K562 (cell line): ENCODE data around the gene TMEM181. TPM values are rescaled to one million over a fixed set of nuclear protein-coding genes. Genes with fewer than 3 reads are reported as not detected.

Experiments used
- ATAC-seq: fragments of 200-7000 bp; cut with Tn5 transposase; 3 replicates; pipeline ENCODE4 v1.9.1; 2020; ENCODE audit warnings: moderate library complexity
- BruUV-seq: library from RNA; stranded (reverse); fragments of 400-500 nt; replicated peaks from 2 replicates; lab custom pipeline; 2021; lab: Mats Ljungman, UMichigan
- CTCF ChIA-PET: fragments of 300-600 bp; formaldehyde crosslinking; extraction: SDS; loops from one replicate; lab custom pipeline; 2021; ENCODE audit warnings: low intra/inter-chr PET ratio; lab: Yijun Ruan, JAX
- POLR2A ChIA-PET: fragments of 300-600, 350-650 bp; sonication (Branson Sonifier 250); formaldehyde crosslinking; extraction: SDS; loops from one replicate; lab custom pipeline; 2021; ENCODE audit warnings: antibody characterized with exemption, inconsistent platforms; lab: Yijun Ruan, JAX
- DNase-seq, 4 experiments: peaks; one replicate each; pipeline versions ENCODE4 v3.0.0 to v3.0.0-alpha.2; 2011 to 2018; ENCODE audit warnings: low spot score in 3 of 4, mixed read lengths in 3 of 4; ENCODE audit errors: extremely low read depth in 1 of 4
- FAIRE-seq: peaks from 2 replicates; lab custom pipeline; 2011; peaks lifted over from hg19 to GRCh38; lab: Jason Lieb, UNC
- H2AFZ ChIP-seq: 2 replicates; pipeline ENCODE4 v1.6.0; 2011; ENCODE audit warnings: low read depth, low read length, control low read depth, inconsistent platforms
- H3K27ac ChIP-seq: fragments of 200-600 bp; 3 replicates; pipeline ENCODE4 v1.8.0; 2011; ENCODE audit warnings: low read depth, mild to moderate bottlenecking, control low read depth, inconsistent platforms, low read length, moderate library complexity, mixed read lengths; ENCODE audit errors: extremely low read depth
- H3K27me3 ChIP-seq, 2 experiments: fragments of 300-600 bp in 1 of 2; 2 replicates in 1 of 2; 3 replicates in 1 of 2; pipeline versions ENCODE4 v1.6.0 to v1.8.0; 2011; ENCODE audit warnings: inconsistent platforms in 2 of 2, low read length in 2 of 2, mild to moderate bottlenecking in 1 of 2, mixed read lengths in 1 of 2, moderate library complexity in 1 of 2; ENCODE audit not compliant: control insufficient read depth in 2 of 2, insufficient read depth in 2 of 2
- H3K36me3 ChIP-seq: fragments of 300-600 bp; 3 replicates; pipeline ENCODE4 v1.8.0; 2011; ENCODE audit warnings: mild to moderate bottlenecking, low read length, inconsistent platforms; ENCODE audit not compliant: control insufficient read depth, insufficient read depth
- H3K4me1 ChIP-seq, 2 experiments: fragments of 200-600 bp in 1 of 2; replicated peaks in 1 of 2; 2 replicates in 1 of 2; 3 replicates in 1 of 2; pipeline versions ENCODE4 v1.5.1 to v1.8.0; 2011; ENCODE audit warnings: inconsistent platforms in 2 of 2, low read length in 2 of 2, mild to moderate bottlenecking in 1 of 2, mixed read lengths in 1 of 2, moderate library complexity in 1 of 2; ENCODE audit not compliant: control insufficient read depth in 2 of 2, insufficient read depth in 2 of 2
- H3K4me2 ChIP-seq: 2 replicates; pipeline ENCODE4 v1.6.1; 2011; ENCODE audit warnings: low read length, control low read depth, inconsistent platforms, mixed read lengths; ENCODE audit not compliant: insufficient read depth
- H3K4me3 ChIP-seq: fragments of 200-600 bp; sonication (generic), shearing (Covaris generic); 2 replicates; pipeline ENCODE4 v1.5.1; 2016; ENCODE audit warnings: control low read depth, inconsistent platforms
- H3K79me2 ChIP-seq: fragments of 200-600 bp; 3 replicates; pipeline ENCODE4 v1.8.0; 2011; ENCODE audit warnings: low read length, inconsistent platforms; ENCODE audit not compliant: control insufficient read depth, insufficient read depth
- H3K9ac ChIP-seq, 2 experiments: 2 replicates each; pipeline versions ENCODE4 v1.6.0 to v1.6.1; 2011; ENCODE audit warnings: low read depth in 2 of 2, low read length in 2 of 2, control low read depth in 1 of 2, inconsistent platforms in 1 of 2, mild to moderate bottlenecking in 1 of 2, mixed read lengths in 1 of 2; ENCODE audit not compliant: insufficient read depth in 1 of 2
- H3K9me1 ChIP-seq: one replicate; pipeline ENCODE4 v1.6.0; 2011; ENCODE audit warnings: inconsistent platforms, mild to moderate bottlenecking, low read length, moderate library complexity; ENCODE audit not compliant: control insufficient read depth, insufficient read depth
- H3K9me3 ChIP-seq: replicated peaks from 2 replicates; pipeline ENCODE4 v1.5.1; 2011; ENCODE audit warnings: low read depth, low read length, inconsistent platforms; ENCODE audit not compliant: control insufficient read depth, insufficient read depth
- H4K20me1 ChIP-seq: replicated peaks from 2 replicates; pipeline ENCODE4 v1.6.1; 2011; ENCODE audit warnings: low read length, inconsistent platforms, mixed read lengths; ENCODE audit not compliant: control insufficient read depth, insufficient read depth
- CEBPG ChIP-seq, 3 experiments: fragments of 200-800 bp in 1 of 3; sonication (Bioruptor generic) in 1 of 3; sonication (generic) in 1 of 3; formaldehyde crosslinking in 1 of 3; IDR thresholded peaks in 2 of 3; conservative IDR thresholded peaks in 1 of 3; 2 replicates each; pipeline versions ENCODE4 v1.6.1 to v1.8.0; 2016 to 2022; ENCODE audit warnings: missing compliant biosample characterization in 2 of 3, missing genetic modification characterization in 2 of 3, mild to moderate bottlenecking in 1 of 3, missing genetic modification reagents in 1 of 3
- GTF2F1 ChIP-seq: IDR thresholded peaks from 2 replicates; pipeline ENCODE4 v1.6.1; 2011; ENCODE audit warnings: low read depth, low read length, improper control_type of control experiment
- KLF10 ChIP-seq: fragments of 250-450 bp; sonication (Bioruptor Pico); IDR thresholded peaks from 2 replicates; pipeline ENCODE4 v1.6.1; 2021; ENCODE audit warnings: matching md5 sums
- MBD1 ChIP-seq: fragments of 250-450 bp; sonication (Bioruptor Pico); IDR thresholded peaks from 2 replicates; pipeline ENCODE4 v1.8.0; 2022; ENCODE audit warnings: inconsistent platforms
- NR3C1 ChIP-seq: sonication (generic); formaldehyde crosslinking; IDR thresholded peaks from 2 replicates; pipeline ENCODE4 v1.8.1; 2022; ENCODE audit warnings: missing genetic modification reagents
- SREBF1 ChIP-seq: fragments of 150-350 bp; IDR thresholded peaks from 2 replicates; pipeline ENCODE4 v1.6.1; 2014; ENCODE audit warnings: antibody characterized with exemption, low read depth, low read length, borderline replicate concordance
- ZFX ChIP-seq: sonication (generic); formaldehyde crosslinking; IDR thresholded peaks from 2 replicates; pipeline ENCODE4 v1.8.0; 2022; ENCODE audit warnings: mild to moderate bottlenecking, missing genetic modification reagents, moderate library complexity
- WGBS: fragments of 100-300 bp; shearing (Covaris generic); methylation state at CpG from one replicate; pipeline ENCODE4 v1.1.6; 2016; ENCODE audit warnings: low coverage, mixed read lengths; ENCODE audit not compliant: insufficient coverage; ENCODE audit errors: missing lambda C conversion rate; 5-methylcytosine and 5-hydroxymethylcytosine counted together
- in situ Hi-C: fragments of 300-500 bp; cut with MboI; formaldehyde crosslinking; loops from 4 replicates; pipeline ENCODE4 v1.15.0; 2018; ENCODE audit warnings: inconsistent platforms, mixed read lengths
- intact Hi-C: fragments of 100-400 bp; cut with micrococcal nuclease; formaldehyde crosslinking; loops from 2 replicates; pipeline ENCODE4 v1.14.2; 2022
- polyA plus RNA-seq, 8 experiments: library from polyadenylated mRNA; depleted of rRNA in 4 of 8; stranded (reverse) in 5 of 8; unstranded in 3 of 8; fragments of >200 nt; fragmentation: Nextera tagmentation in 2 of 8; fragmentation: Illumina TruSeq in 1 of 8; extraction: Ambion mirVana in 2 of 8; extraction: Trizol in 1 of 8; gene quantifications; 2 replicates each; pipeline versions ENCODE4 v1.2.1 to v1.2.3, GENCODE V29; 2011 to 2014; ENCODE audit warnings: inconsistent platforms in 1 of 8, missing spikeins in 1 of 8
- total RNA-seq, 7 experiments: library from RNA; depleted of rRNA in 6 of 7; stranded (reverse); fragments of >200 nt in 6 of 7; fragmentation: Illumina TruSeq in 2 of 7; extraction: Trizol in 2 of 7; gene quantifications; 2 replicates each; pipeline versions ENCODE4 v1.2.1 to v1.2.3, GENCODE V29; 2011 to 2021; ENCODE audit warnings: low replicate concordance in 1 of 7

Gene TMEM181
- total and polyA plus RNA-seq, 9 of the 15 experiments (the other 6 are each of a cell fraction or from before 2014, with no cell fraction given) = 5.6 to 27.2 (median 19.9) TPM

GRCh38 chr6:158514991-158515390, 44.9 kb upstream of the TMEM181 start:
- Histone ChIP-seq H2AFZ (no peak overlapping the region), H3K4me2 (no peak overlapping the region), H3K9me3 (no peaks in the 10 kb centered on the region), H3K36me3 (no peaks in the 10 kb centered on the region), H3K4me3 (no peak overlapping the region), H4K20me1 (no peaks in the 10 kb centered on the region), H3K27ac (no peak overlapping the region), H3K9me1 (no peaks in the 10 kb centered on the region), H3K9ac (no peak overlapping the region), H3K27me3 (peaks cover 34 to 62% of the 10 kb centered on the region in 2 experiments), H3K79me2 (no peaks in the 10 kb centered on the region), H3K4me1 (peaks cover 0 to 3% of the 10 kb centered on the region in 2 experiments; a peak in 2 of 5 replicates)
- WGBS = 16% methylated on average over 8 of the region's 8 CpGs
- ATAC-seq (no peak), DNase-seq (no peak), FAIRE-seq (no peak)
- ChIA-PET POLR2A (no interaction called here), CTCF (no interaction called here)
- intact Hi-C loops (loop anchor here (5.0 kb wide), 1 partner anchor 177 kb away; no protein-coding TSS in a partner anchor), in situ Hi-C loops (no loop called here)
- TF ChIP-seq KLF10 (CRISPR knock-in tag) = no peak
- no peak for TF ChIP-seq SREBF1
- no peak for TF ChIP-seq NR3C1
- no peak for TF ChIP-seq ZFX (CRISPR knock-in tag)
- no peak for TF ChIP-seq MBD1 (CRISPR knock-in tag)
- no peak for TF ChIP-seq CEBPG (CRISPR knock-in tag; IDR thresholded peaks at IDR 0.05)
- no peak for TF ChIP-seq CEBPG (tag; conservative IDR thresholded peaks at IDR 0.05 in 1 of 2, IDR thresholded peaks at IDR 0.05 in 1 of 2)
- TF ChIP-seq GTF2F1 = no peak
- no TSS peak for BruUV-seq
